Femur (tissue), 1 donor: ENCODE results near the gene SYF2.
A peak's percentile ranks its signal among the peaks of the same experiment; 100 is the strongest.

Experiments used
- DNase-seq: peaks from one replicate; pipeline ENCODE4 v3.0.0-alpha.2; 2017

SYF2 gene

GRCh38 chr1:25182629-25183028, 49.7 kb downstream of the SYF2 start:
- peak; percentile 35 for DNase-seq

DNA sequence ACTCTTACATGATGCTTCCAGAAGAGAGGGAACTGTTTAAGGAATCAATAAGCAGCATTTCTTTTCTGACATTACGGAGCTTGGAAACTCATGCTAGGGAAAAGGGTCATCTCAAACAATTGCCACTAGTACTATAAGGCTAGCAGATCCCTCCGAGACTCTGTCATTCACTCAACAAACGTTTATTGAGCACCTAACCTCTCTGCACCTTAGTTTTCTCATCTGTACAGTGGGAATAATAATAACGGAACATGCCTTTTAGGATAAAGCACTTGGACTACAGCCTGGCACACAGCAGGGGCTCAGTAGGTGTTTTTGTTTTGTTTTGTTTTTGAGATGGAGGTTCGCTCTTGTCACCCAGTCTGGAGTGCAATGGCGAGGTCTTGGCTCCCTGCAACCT, 51.3 kb downstream of the SYF2 start:
- DNase-seq, result no peak

- no peak for DNase-seq
These were observed 53.3 kb downstream of the SYF2 start for GRCh38 chr1:25178917-25179561.

GRCh38 chr1:25174730-25175612, 57.3 kb downstream of the SYF2 start:
- no peak for DNase-seq

GRCh38 chr1:25174363-25174729, 58.0 kb downstream of the SYF2 start:
- no peak for DNase-seq

GRCh38 chr1:25173809-25174340, 58.4 kb downstream of the SYF2 start:
- DNase-seq, result no peak
